ENCODE data around the gene KLK11. TPM values are rescaled to one million over a fixed set of nuclear protein-coding genes. Genes with fewer than 3 reads are reported as not detected.

KLK11 gene
- total and polyA plus RNA-seq, 2 of the 8 experiments (the other 6 are each of a cell fraction or from before 2014, with no cell fraction given): 0.45 TPM; not detected in 1

DNA sequence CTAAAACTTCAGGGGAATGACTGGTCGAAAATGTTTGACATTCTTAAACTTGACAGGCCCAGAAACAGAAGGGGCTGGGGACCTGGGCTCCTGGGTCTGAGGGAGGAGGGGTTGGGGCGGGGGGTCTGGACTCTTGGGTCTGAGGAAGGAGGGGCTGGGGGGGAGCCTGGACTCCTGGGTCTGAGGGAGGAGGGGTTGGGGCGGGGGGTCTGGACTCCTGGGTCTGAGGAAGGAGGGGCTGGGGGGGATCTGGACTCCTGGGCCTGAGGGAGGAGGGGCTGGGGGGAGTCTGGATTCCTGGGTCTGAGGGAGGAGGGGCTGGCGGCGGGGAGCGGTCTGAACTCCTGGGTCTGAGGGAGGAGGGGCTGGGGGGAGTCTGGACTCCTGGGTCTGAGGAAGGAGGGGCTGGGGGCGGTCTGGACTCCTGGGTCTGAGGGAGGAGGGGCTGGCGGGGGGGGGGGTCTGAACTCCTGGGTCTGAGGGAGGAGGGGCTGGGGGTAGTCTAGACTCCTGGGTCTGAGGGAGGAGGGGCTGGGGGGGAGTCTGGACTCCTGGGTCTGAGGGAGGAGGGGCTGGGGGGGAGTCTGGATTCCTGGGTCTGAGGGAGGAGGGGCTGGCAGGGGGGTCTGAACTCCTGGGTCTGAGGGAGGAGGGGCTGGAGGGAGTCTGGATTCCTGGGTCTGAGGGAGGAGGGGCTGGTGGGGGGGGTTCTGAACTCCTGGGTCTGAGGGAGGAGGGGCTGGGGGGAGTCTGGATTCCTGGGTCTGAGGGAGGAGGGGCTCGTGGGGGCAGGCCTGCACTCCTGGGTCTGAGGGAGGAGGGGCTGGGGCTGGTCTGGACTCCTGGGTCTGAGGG, 51.5 kb downstream of the KLK11 start:
- POLR2A ChIA-PET (ENCODE audit: partially characterized antibody): interaction anchor here (0.7 kb wide), 2 partner anchors 16 to 27 kb away, joined by 3 to 4 read pairs; partner anchors contain the start of gene KLK8
- H2BK15ac ChIP-seq (ENCODE audit: low read length): no peak overlapping the region
- no peak overlapping the region for H2BK20ac ChIP-seq (ENCODE audit: low read length)
- H3K9me3 ChIP-seq (ENCODE audit: insufficient read depth in 2 of 2, low read depth in 1 of 2, low read length in 1 of 2): no peaks in the 10 kb centered on the region
- no peaks in the 10 kb centered on the region for H3K27me3 ChIP-seq (replicated peaks in 1 of 4; ENCODE audit: control insufficient read depth in 3 of 4, extremely low read depth in 1 of 4, insufficient read depth in 3 of 4, low read length in 3 of 4)
- no peak overlapping the region for H2BK5ac ChIP-seq (ENCODE audit: low read depth, low read length)
- H3K18ac ChIP-seq (ENCODE audit: extremely low read depth, low read length): no peak overlapping the region
- peaks cover 3 to 24% (median 13%) of the 10 kb centered on the region in 4 experiments; a peak in 6 of 7 replicates for H3K4me1 ChIP-seq (replicated peaks in 1 of 4; ENCODE audit: control insufficient read depth in 3 of 4, insufficient read depth in 4 of 4, low read length in 3 of 4)
- no peak overlapping the region for H3K4ac ChIP-seq (replicated peaks; ENCODE audit: insufficient read length, low read depth, low read length)
- H3K36me3 ChIP-seq (ENCODE audit: control insufficient read depth in 2 of 4, insufficient read depth in 4 of 4, low read length in 3 of 4): 0 out of 8 replicates have a peak, but pooled peaks cover 0 to 3% (median 0%) of the 10 kb centered on the region in 4 experiments
- no peak overlapping the region for H4K91ac ChIP-seq (replicated peaks; ENCODE audit: insufficient read length, low read length)
- H3K14ac ChIP-seq (ENCODE audit: insufficient read length): no peak overlapping the region
- H4K8ac ChIP-seq (ENCODE audit: extremely low read depth, insufficient read depth, low read length): no peak overlapping the region
- no peaks in the 10 kb centered on the region for H3K79me1 ChIP-seq (ENCODE audit: low read depth, low read length)
- H3K9ac ChIP-seq (replicated peaks in 1 of 4; ENCODE audit: extremely low read depth in 1 of 4, low read depth in 3 of 4, low read length in 3 of 4): no peak overlapping the region
- DNase-seq (ENCODE audit: low read depth in 1 of 2, low spot score in 2 of 2): no peak
- no peak overlapping the region for H3K27ac ChIP-seq (ENCODE audit: low read depth, low read length)
- H2BK120ac ChIP-seq (replicated peaks; ENCODE audit: low read depth, low read length): no peak overlapping the region
- no peak overlapping the region for H2BK12ac ChIP-seq (ENCODE audit: low read depth, low read length)
- H3K56ac ChIP-seq (replicated peaks; ENCODE audit: insufficient read length, low read depth, low read length): no peak overlapping the region
- H4K5ac ChIP-seq (ENCODE audit: insufficient read length, low read depth, low read length): no peak overlapping the region
- H3K23me2 ChIP-seq (ENCODE audit: low read depth, low read length): no peaks in the 10 kb centered on the region
- CTCF ChIA-PET (ENCODE audit: partially characterized antibody): interaction anchor here (0.7 to 1.7 kb wide), 7 partner anchors 9 to 53 kb away, joined by 3 to 5 read pairs (median 3); no protein-coding TSS in a partner anchor
- H4K20me1 ChIP-seq (replicated peaks in 1 of 2; ENCODE audit: control insufficient read depth in 1 of 2, insufficient read depth in 2 of 2, low read length in 2 of 2): no peaks in the 10 kb centered on the region
- no peak overlapping the region for H2AFZ ChIP-seq (ENCODE audit: low read length)
- no peaks in the 10 kb centered on the region for H3K79me2 ChIP-seq (ENCODE audit: control insufficient read depth in 1 of 2, insufficient read depth in 2 of 2, low read length in 2 of 2)
- 58% methylated on average over 1 of the region's 9 CpGs; no CpG with 5 or more reads in 1 of the 2 experiments for WGBS, 2 experiments (ENCODE audit: extremely low coverage in 1 of 2, insufficient coverage in 1 of 2, insufficient read length in 1 of 2, insufficient replicate concordance in 2 of 2, low coverage in 1 of 2, low lambda C conversion rate in 2 of 2, missing lambda C conversion rate in 1 of 2)
- no peak for FAIRE-seq
- no peak overlapping the region for H3K23ac ChIP-seq (ENCODE audit: insufficient read length)
- 0 out of 4 replicates have a peak overlapping the region, but pooled peaks of 1 of the 2 experiments have one; percentile 44 for H3K4me2 ChIP-seq (ENCODE audit: insufficient read depth in 1 of 2, low read depth in 2 of 2, low read length in 2 of 2)
- H3K4me3 ChIP-seq (ENCODE audit: extremely low read depth in 1 of 4, insufficient read depth in 2 of 4, low read depth in 3 of 4, low read length in 4 of 4): no peak overlapping the region
- H2AK5ac ChIP-seq (ENCODE audit: low read depth, low read length): no peak overlapping the region
- TF ChIP-seq CHD2 (IDR thresholded peaks at IDR 0.05; ENCODE audit: low read length): no peak
- no peak for TF ChIP-seq CHD1 (IDR thresholded peaks at IDR 0.05; ENCODE audit: low read depth, low read length)
- TF ChIP-seq CEBPB (IDR thresholded peaks at IDR 0.05; ENCODE audit: low read depth, low read length): no peak
- TF ChIP-seq CTBP2 (IDR thresholded peaks at IDR 0.05; ENCODE audit: borderline replicate concordance, insufficient read depth, insufficient read length, low read length): no peak
- TF ChIP-seq PHF8 (conservative IDR thresholded peaks at IDR 0.05; ENCODE audit: low read depth, low read length): no peak
- TF ChIP-seq RBBP5 (IDR thresholded peaks at IDR 0.05; ENCODE audit: borderline replicate concordance, low read depth, low read length): no peak
- no peak for TF ChIP-seq SRF (IDR thresholded peaks at IDR 0.05; ENCODE audit: low read depth, low read length)
- no peak for TF ChIP-seq SIX5 (IDR thresholded peaks at IDR 0.05; ENCODE audit: low read depth, low read length)
- TF ChIP-seq KDM5A (IDR thresholded peaks at IDR 0.05; ENCODE audit: low read length): no peak
- no peak for TF ChIP-seq SIN3A (conservative IDR thresholded peaks at IDR 0.05 in 1 of 2, IDR thresholded peaks at IDR 0.05 in 1 of 2; ENCODE audit: low read depth in 1 of 2, low read length in 2 of 2)
- TF ChIP-seq KDM1A (IDR thresholded peaks at IDR 0.05; ENCODE audit: borderline replicate concordance, low read length): no peak

Data from H1 (cell line).